Measurements from ENCODE around the gene LLGL1.

LLGL1 gene

GRCh38 chr17:18230288-18231141 is 5.1 kb downstream of the LLGL1 start:
- no peak for DNase-seq

- DNase-seq: no peak
Measured at GRCh38 chr17:18231164-18231563, 5.7 kb downstream of the LLGL1 start.

GRCh38 chr17:18233803-18234518 is 8.5 kb downstream of the LLGL1 start:
- no peak for DNase-seq

- no peak for DNase-seq
Measured at GRCh38 chr17:18234853-18235380, 9.5 kb downstream of the LLGL1 start.

GRCh38 chr17:18235743-18236256 is 10.4 kb downstream of the LLGL1 start:
- DNase-seq: no peak

GRCh38 chr17:18236494-18236893 is 11.1 kb downstream of the LLGL1 start:
- no peak for DNase-seq

- no peak for DNase-seq
Measured at GRCh38 chr17:18237461-18237860, 12.0 kb downstream of the LLGL1 start.

GRCh38 chr17:18238299-18238698 is 12.9 kb downstream of the LLGL1 start:
- DNase-seq: no peak

GRCh38 chr17:18240449-18240848 is 15.0 kb downstream of the LLGL1 start:
- no peak for DNase-seq

GRCh38 chr17:18241229-18241871 is 15.9 kb downstream of the LLGL1 start:
- DNase-seq: no peak

GRCh38 chr17:18245038-18245776 is 19.8 kb downstream of the LLGL1 start:
- DNase-seq: no peak

GRCh38 chr17:18246109-18246725 is 20.8 kb downstream of the LLGL1 start:
- no peak for DNase-seq

- no peak for DNase-seq
Measured at GRCh38 chr17:18246880-18247612, 21.6 kb downstream of the LLGL1 start.

- DNase-seq: no peak
Measured at GRCh38 chr17:18247613-18248001, 22.2 kb downstream of the LLGL1 start.

- DNase-seq: no peak
Measured at GRCh38 chr17:18248300-18248731, 22.9 kb downstream of the LLGL1 start.

- DNase-seq: no peak
Measured at GRCh38 chr17:18248811-18249210, 23.4 kb downstream of the LLGL1 start.

GRCh38 chr17:18250259-18250658 is 24.8 kb downstream of the LLGL1 start:
- no peak for DNase-seq

- no peak for DNase-seq
Measured at GRCh38 chr17:18250708-18251107, 25.3 kb downstream of the LLGL1 start.

GRCh38 chr17:18251204-18251603 is 25.8 kb downstream of the LLGL1 start:
- DNase-seq: no peak

GRCh38 chr17:18252160-18252559 is 26.7 kb downstream of the LLGL1 start:
- DNase-seq: no peak

GRCh38 chr17:18253187-18253884 is 27.9 kb downstream of the LLGL1 start:
- DNase-seq: no peak
